K562 (cell line): ENCODE data around the gene ERVH48-1. TPM values are rescaled to one million over a fixed set of nuclear protein-coding genes. Genes with fewer than 3 reads are reported as not detected.

Experiments used
- ARHGAP35 ChIP-seq: fragments of 450-650 bp; IDR thresholded peaks from 2 replicates; pipeline ENCODE4 v1.6.1; 2018; ENCODE audit not compliant: partially characterized antibody
- CBX2 ChIP-seq: fragments of 200-600 bp; sonication (generic); IDR thresholded peaks from one replicate; pipeline ENCODE4 v1.6.1; 2012; ENCODE audit warnings: mild to moderate bottlenecking, low read length, inconsistent platforms; ENCODE audit not compliant: insufficient read depth, poor library complexity, severe bottlenecking
- GABPB1 ChIP-seq: sonication (generic); formaldehyde crosslinking; IDR thresholded peaks from 2 replicates; pipeline ENCODE4 v1.8.0; 2022; ENCODE audit warnings: mild to moderate bottlenecking, missing genetic modification reagents
- KLF13 ChIP-seq: fragments of 450-650 bp; IDR thresholded peaks from 2 replicates; pipeline ENCODE4 v1.6.1; 2016; ENCODE audit warnings: missing genetic modification characterization, low read depth, mild to moderate bottlenecking, missing compliant biosample characterization, moderate library complexity, borderline replicate concordance
- L3MBTL2 ChIP-seq: fragments of 450-650 bp; IDR thresholded peaks from 2 replicates; pipeline ENCODE4 v1.6.1; 2016; ENCODE audit warnings: mild to moderate bottlenecking, moderate library complexity
- MAFK ChIP-seq: IDR thresholded peaks from 2 replicates; pipeline ENCODE4 v1.6.1; 2011; ENCODE audit warnings: low read length, improper control_type of control experiment
- MCM2 ChIP-seq: fragments of 450-650 bp; IDR thresholded peaks from 2 replicates; pipeline ENCODE4 v1.6.1; 2017; ENCODE audit warnings: low read depth, mild to moderate bottlenecking
- MCM3 ChIP-seq: fragments of 450-650 bp; IDR thresholded peaks from 2 replicates; pipeline ENCODE4 v1.6.1; 2016
- NCOR1 ChIP-seq: fragments of 450-650 bp; IDR thresholded peaks from 2 replicates; pipeline ENCODE4 v1.6.1; 2016; ENCODE audit warnings: mild to moderate bottlenecking, moderate library complexity
- NR4A1 ChIP-seq, 2 experiments: fragments of 250-450 bp in 1 of 2; fragments of 450-650 bp in 1 of 2; sonication (Bioruptor Pico) in 1 of 2; IDR thresholded peaks; 2 replicates each; pipeline versions ENCODE4 v1.4.0 to v1.6.1; 2016 to 2020; ENCODE audit warnings: mild to moderate bottlenecking in 2 of 2, missing compliant biosample characterization in 1 of 2, missing genetic modification characterization in 1 of 2, moderate library complexity in 1 of 2
- POLR2AphosphoS5 ChIP-seq: IDR thresholded peaks from 2 replicates; pipeline ENCODE4 v1.6.1; 2011; ENCODE audit warnings: mild to moderate bottlenecking, low read depth, low read length, moderate library complexity; ENCODE audit not compliant: control insufficient read depth, insufficient read depth
- PURB ChIP-seq: sonication (generic); formaldehyde crosslinking; IDR thresholded peaks from 2 replicates; pipeline ENCODE4 v1.9.0; 2021; ENCODE audit warnings: low read depth, mild to moderate bottlenecking, missing genetic modification reagents
- SIX5 ChIP-seq, 2 experiments: IDR thresholded peaks; 2 replicates each; pipeline ENCODE4 v1.6.1; 2011; ENCODE audit warnings: low read length in 2 of 2, borderline replicate concordance in 1 of 2, low read depth in 1 of 2, mild to moderate bottlenecking in 1 of 2, moderate library complexity in 1 of 2; ENCODE audit not compliant: insufficient read depth in 1 of 2
- TAF7 ChIP-seq: fragments of 450-650 bp; IDR thresholded peaks from 2 replicates; pipeline ENCODE4 v1.6.1; 2016; ENCODE audit warnings: missing genetic modification characterization, missing compliant biosample characterization
- ZNF184 ChIP-seq: sonication (generic); formaldehyde crosslinking; IDR thresholded peaks from 2 replicates; pipeline ENCODE4 v1.5.0; 2020; ENCODE audit warnings: missing genetic modification reagents
- ZNF263 ChIP-seq: sonication (generic); formaldehyde crosslinking; IDR thresholded peaks from 2 replicates; pipeline ENCODE4 v1.8.0; 2022; ENCODE audit warnings: mild to moderate bottlenecking, missing genetic modification reagents, borderline replicate concordance
- ZNF717 ChIP-seq: fragments of 250-450 bp; sonication (Bioruptor Pico); IDR thresholded peaks from 2 replicates; pipeline ENCODE4 v1.5.0; 2021
- polyA plus RNA-seq, 8 experiments: library from polyadenylated mRNA; depleted of rRNA in 4 of 8; stranded (reverse) in 5 of 8; unstranded in 3 of 8; fragments of >200 nt; fragmentation: Nextera tagmentation in 2 of 8; fragmentation: Illumina TruSeq in 1 of 8; extraction: Ambion mirVana in 2 of 8; extraction: Trizol in 1 of 8; gene quantifications; 2 replicates each; pipeline versions ENCODE4 v1.2.1 to v1.2.3, GENCODE V29; 2011 to 2014; ENCODE audit warnings: inconsistent platforms in 1 of 8, missing spikeins in 1 of 8
- total RNA-seq, 7 experiments: library from RNA; depleted of rRNA in 6 of 7; stranded (reverse); fragments of >200 nt in 6 of 7; fragmentation: Illumina TruSeq in 2 of 7; extraction: Trizol in 2 of 7; gene quantifications; 2 replicates each; pipeline versions ENCODE4 v1.2.1 to v1.2.3, GENCODE V29; 2011 to 2021; ENCODE audit warnings: low replicate concordance in 1 of 7
- TF ChIP-seq, protein P1 (sequence below): sonication (generic); formaldehyde crosslinking; IDR thresholded peaks from 2 replicates; pipeline ENCODE4 v1.8.0; 2022; ENCODE audit warnings: missing genetic modification reagents, mild to moderate bottlenecking, borderline replicate concordance
- TF ChIP-seq, protein P2 (sequence below): fragments of 250-450 bp; sonication (Bioruptor Pico); IDR thresholded peaks from 2 replicates; pipeline ENCODE4 v1.4.0; 2020; ENCODE audit warnings: mild to moderate bottlenecking, moderate library complexity
- TF ChIP-seq, protein P3 (sequence below), 2 experiments: fragments of 250-450 bp in 1 of 2; fragments of 450-650 bp in 1 of 2; sonication (Bioruptor Pico) in 1 of 2; IDR thresholded peaks; 2 replicates each; pipeline versions ENCODE4 v1.6.1 to v1.8.0; 2016 to 2021; ENCODE audit warnings: mild to moderate bottlenecking in 2 of 2, moderate library complexity in 2 of 2, missing compliant biosample characterization in 1 of 2, missing genetic modification characterization in 1 of 2
- TF ChIP-seq, protein P4 (sequence below): fragments of 250-450 bp; sonication (Bioruptor Pico); IDR thresholded peaks from 2 replicates; pipeline ENCODE4 v1.5.0; 2021

ERVH48-1 gene
- total and polyA plus RNA-seq, 9 of the 15 experiments (the other 6 are each of a cell fraction or from before 2014, with no cell fraction given) = 0.08 to 0.49 (median 0.16) TPM; not detected in 3

DNA sequence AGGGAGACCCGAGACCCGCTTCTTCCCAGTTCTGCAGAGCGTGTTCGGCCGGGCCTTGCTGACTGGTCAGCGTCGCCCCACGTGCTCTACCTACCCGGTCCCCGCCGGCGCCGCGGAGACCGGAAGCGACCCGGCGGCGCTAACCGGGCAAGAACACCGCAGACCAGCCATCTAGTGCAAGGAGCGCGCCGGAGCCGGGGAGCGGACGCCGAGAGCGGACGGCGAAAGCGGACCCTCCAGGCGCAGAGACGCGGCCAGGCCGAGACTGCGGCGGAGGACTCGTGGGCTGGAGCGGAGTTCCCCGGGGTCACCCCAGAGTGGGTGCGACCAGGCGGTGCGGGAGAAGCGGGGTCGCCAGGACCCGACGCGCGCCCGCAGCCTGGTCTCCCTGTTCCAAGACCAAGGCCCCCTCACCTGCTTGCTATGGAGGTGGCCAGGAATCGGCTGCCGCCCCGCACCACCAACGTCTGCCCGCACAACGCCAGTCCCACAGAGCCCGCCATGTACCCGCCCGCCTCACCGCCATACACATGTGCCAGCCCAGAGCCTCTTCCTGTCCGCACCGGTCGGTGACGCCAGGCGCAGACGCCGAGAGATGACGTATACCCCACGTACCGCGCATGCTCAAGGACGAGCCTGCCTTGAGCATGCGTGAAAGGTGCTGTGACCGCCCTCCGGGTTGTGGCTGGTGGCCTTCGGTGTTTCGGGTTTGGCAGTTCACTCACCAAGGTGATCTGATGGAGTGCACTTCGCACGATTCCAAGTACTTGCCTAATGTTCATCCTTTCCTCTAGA, 46.2 kb downstream of the ERVH48-1 start, which contains the start of gene WDR4 (continued):
- TF ChIP-seq, protein P1, sequence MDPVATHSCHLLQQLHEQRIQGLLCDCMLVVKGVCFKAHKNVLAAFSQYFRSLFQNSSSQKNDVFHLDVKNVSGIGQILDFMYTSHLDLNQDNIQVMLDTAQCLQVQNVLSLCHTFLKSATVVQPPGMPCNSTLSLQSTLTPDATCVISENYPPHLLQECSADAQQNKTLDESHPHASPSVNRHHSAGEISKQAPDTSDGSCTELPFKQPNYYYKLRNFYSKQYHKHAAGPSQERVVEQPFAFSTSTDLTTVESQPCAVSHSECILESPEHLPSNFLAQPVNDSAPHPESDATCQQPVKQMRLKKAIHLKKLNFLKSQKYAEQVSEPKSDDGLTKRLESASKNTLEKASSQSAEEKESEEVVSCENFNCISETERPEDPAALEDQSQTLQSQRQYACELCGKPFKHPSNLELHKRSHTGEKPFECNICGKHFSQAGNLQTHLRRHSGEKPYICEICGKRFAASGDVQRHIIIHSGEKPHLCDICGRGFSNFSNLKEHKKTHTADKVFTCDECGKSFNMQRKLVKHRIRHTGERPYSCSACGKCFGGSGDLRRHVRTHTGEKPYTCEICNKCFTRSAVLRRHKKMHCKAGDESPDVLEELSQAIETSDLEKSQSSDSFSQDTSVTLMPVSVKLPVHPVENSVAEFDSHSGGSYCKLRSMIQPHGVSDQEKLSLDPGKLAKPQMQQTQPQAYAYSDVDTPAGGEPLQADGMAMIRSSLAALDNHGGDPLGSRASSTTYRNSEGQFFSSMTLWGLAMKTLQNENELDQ = 0 out of 2 replicates have a peak, but pooled peaks have one; percentile 52
- TF ChIP-seq SIX5 (IDR thresholded peaks at IDR 0.05; ENCODE audit: borderline replicate concordance in 1 of 2, insufficient read depth in 1 of 2, low read depth in 1 of 2, low read length in 2 of 2) (peak in 1 of 2 experiments; percentile 26; a peak in 1 of 4 replicates), GABPB1 (CRISPR knock-in tag) (peak; percentile 95), L3MBTL2 (peak; percentile 69; the same call in 1 of the 2 replicates), KLF13 (no peak), ARHGAP35 (no peak), POLR2AphosphoS5 (peak; percentile 90), NCOR1 (no peak), ZNF263 (CRISPR knock-in tag) (0 out of 2 replicates have a peak, but pooled peaks have one; percentile 19), MCM2 (no peak), TAF7 (peak; percentile 97), MCM3 (no peak), NR4A1 (CRISPR knock-in tag; IDR thresholded peaks at IDR 0.05) (no peak), NR4A1 (tag; IDR thresholded peaks at IDR 0.05) (no peak), MAFK (no peak), ZNF184 (CRISPR knock-in tag) (no peak), CBX2 (no peak), ZNF717 (CRISPR knock-in tag) (no peak), PURB (no peak)
- TF ChIP-seq, protein P2, sequence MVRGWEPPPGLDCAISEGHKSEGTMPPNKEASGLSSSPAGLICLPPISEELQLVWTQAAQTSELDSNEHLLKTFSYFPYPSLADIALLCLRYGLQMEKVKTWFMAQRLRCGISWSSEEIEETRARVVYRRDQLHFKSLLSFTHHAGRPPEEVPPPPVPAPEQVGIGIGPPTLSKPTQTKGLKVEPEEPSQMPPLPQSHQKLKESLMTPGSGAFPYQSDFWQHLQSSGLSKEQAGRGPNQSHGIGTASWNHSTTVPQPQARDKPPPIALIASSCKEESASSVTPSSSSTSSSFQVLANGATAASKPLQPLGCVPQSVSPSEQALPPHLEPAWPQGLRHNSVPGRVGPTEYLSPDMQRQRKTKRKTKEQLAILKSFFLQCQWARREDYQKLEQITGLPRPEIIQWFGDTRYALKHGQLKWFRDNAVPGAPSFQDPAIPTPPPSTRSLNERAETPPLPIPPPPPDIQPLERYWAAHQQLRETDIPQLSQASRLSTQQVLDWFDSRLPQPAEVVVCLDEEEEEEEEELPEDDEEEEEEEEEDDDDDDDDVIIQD (CRISPR knock-in tag) = no peak
- TF ChIP-seq, protein P3, sequence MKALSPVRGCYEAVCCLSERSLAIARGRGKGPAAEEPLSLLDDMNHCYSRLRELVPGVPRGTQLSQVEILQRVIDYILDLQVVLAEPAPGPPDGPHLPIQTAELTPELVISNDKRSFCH (CRISPR knock-in tag; IDR thresholded peaks at IDR 0.05) = no peak
- TF ChIP-seq, protein P3 (tag; IDR thresholded peaks at IDR 0.05) = peak; percentile 78
- TF ChIP-seq, protein P4, sequence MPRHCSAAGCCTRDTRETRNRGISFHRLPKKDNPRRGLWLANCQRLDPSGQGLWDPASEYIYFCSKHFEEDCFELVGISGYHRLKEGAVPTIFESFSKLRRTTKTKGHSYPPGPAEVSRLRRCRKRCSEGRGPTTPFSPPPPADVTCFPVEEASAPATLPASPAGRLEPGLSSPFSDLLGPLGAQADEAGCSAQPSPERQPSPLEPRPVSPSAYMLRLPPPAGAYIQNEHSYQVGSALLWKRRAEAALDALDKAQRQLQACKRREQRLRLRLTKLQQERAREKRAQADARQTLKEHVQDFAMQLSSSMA = no peak
